Activated gamma-delta T cell (primary cell): ENCODE results near the gene FAIM2.

Experiments used
- DNase-seq: peaks from one replicate; lab custom pipeline; 2025; lab: John Stamatoyannopoulos, UW

The FAIM2 gene

DNA sequence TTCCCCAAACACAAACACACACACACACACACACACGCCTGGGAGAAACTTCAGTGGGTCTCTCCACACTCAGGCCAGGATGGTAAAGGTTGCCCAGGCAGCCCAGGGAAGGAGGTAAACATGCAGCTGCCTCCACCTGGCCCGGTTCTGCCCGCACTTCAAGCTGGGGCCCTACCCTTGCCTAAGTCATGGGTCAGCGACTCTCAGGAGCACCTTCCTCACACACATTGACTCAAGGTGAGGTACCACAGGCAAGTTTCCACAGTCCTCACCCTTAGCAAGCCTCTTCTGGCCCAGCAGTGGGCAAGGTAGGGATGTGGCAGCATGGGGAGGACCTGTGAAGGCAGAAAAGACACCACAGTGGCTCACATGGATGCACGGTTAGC is 14.1 kb upstream of the FAIM2 start:
- no peak for DNase-seq

GRCh38 chr12:49917166-49917787 is 13.6 kb upstream of the FAIM2 start:
- DNase-seq: no peak

- no peak for DNase-seq
Observed at GRCh38 chr12:49916129-49916919, 12.6 kb upstream of the FAIM2 start.

DNA sequence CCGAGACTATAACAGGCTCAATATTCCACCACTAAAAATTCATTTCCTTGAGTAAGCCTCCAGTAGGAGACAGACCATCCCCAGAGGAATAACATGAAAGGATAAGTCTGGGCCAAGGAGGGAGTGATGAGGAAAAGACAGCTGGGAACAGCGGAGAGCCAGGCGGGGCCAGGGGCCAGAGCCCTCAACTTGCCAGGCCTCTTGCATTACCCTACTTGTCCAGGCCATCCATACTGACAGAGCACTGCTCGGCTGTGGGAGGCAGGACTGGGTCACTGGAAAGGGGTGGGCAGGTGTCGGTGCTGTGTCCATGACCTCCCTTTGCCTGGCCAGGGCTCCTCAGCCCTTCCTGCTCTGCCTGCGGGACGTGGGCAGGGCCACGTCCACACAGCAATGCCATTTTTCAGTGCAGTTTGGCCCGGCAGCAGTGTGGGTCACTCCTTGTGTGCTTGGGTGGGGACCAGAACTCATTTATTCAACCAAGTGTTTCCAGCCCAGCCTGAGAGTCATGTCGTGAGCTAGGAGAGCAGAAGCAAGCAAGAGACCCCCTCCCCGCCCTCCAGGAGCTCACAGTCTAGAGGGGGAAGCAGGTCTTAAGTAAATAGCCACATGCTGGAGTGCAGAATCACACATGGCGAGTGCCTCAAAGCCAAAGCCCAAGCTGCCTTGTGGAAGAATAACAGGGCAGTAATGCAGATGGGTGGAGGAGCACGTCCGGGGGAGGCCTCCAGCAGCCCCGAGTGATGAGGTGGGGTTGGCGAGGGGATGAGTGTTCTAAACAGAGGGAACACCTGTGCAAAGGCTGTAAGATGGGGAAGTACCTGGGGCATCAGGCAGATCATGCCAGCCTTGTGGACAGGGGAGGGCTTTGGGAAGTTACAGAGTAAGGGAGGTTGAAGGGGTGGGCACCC is 8.9 kb upstream of the FAIM2 start:
- no peak for DNase-seq

DNA sequence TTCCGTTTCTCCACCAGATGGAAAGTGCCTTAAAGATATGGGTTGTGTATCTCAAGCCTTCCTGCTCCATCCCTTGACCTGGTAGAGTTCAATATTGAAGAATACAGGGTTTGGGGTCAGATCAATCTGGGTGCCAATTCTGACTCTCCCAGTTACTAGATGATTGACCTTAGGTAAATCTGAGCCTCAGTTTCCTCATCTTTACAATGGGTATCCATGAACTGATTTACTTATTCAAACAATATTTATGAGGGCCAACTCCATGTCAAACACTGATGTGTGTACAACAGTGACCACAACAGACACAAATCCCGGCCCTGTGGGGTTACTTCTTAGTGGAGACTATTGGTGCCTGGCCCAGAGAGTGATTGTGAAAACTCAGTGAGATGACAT is 7.5 kb upstream of the FAIM2 start:
- DNase-seq: no peak

- DNase-seq: no peak
Observed at GRCh38 chr12:49910331-49911212, 6.9 kb upstream of the FAIM2 start.

DNA sequence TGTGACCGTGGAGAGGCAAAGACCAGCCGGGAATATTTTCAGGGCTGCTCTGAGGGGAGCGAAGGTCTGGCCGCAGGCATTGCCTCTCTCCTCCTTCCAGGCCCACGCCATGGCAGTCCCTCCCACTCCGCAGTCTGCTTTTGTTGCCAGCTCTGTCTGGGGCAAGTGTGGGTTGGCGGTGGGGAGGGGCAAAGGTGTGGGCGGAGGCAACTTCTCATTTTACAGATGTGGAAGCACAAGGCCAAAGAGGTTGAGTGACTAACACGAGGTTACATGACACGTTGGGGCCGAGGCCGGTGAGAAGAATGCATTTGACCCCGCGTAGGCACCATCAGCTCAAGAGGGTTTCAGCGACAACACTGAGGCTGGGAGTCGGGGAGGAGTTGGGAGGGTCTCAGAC is 6.1 kb upstream of the FAIM2 start:
- no peak for DNase-seq

DNA sequence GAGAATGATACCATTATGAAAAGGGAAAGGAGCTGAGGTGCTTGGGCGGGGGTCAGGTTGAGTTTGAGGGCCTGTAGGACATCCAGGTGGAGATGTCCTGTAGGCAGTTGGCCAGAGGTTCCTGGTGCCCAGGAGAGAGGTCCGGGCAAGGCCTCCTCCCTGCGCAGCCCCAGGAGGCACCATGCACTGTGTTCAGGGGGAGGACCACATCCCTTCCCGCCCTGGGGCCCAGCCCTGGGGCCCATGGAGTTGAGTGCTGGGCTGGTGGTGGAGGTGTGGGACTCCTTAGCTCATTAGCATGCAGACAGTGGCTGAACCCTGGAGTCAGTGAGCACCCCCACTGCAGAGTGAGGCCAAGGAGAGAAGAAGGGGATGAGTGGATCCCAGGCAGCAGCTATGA is 5.7 kb upstream of the FAIM2 start:
- DNase-seq: no peak

DNA sequence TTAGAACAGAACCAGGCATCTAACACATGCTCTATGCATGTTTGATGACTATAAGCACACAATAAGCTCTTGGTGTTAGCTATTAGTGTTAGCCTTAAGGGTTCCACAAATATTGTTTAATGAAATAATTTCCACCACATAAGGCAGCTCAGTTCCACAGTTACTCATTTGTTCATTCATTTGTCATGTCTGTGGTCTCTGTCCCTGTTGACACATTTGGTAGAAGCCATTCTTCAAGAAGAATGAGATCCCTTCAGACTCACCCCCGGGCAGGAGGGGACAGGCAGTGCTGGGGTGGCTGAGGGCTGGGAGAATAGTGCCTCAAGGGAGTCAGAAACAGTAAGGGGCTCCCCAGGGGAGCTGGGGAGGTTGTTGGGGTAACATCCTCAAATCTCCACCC is 3.7 kb upstream of the FAIM2 start:
- DNase-seq: no peak

DNA sequence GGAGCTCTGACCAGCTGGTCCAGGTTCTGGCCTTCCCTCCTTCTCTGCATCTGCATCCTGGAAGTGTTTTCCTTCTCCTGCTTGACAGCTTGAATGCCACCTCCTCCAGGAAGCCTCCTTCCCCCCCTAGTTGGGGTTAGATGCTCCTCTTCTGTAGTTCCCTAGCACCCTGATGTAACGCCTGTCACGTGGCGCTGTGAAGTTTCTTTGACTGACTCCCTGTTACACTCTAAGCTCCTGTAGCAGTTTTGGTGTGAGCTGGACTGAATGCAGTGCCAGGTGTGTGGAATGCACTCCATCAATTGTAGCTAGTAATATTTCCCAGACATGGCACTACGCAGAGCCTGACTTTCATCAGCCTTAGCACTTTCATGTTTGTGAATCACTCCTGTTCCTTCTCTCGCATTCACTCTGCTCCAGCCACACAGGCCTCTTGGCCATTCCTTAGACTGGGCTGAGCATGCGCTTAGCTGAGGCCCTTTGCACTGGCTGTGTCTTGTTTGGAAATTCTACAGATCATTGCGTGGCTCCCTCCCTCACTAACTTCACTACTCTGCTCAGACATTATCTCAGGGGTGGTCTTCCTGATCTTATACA is 2.1 kb upstream of the FAIM2 start:
- DNase-seq: no peak

- DNase-seq: no peak
Observed at GRCh38 chr12:49904601-49905000, 901 bp upstream of the FAIM2 start.

DNA sequence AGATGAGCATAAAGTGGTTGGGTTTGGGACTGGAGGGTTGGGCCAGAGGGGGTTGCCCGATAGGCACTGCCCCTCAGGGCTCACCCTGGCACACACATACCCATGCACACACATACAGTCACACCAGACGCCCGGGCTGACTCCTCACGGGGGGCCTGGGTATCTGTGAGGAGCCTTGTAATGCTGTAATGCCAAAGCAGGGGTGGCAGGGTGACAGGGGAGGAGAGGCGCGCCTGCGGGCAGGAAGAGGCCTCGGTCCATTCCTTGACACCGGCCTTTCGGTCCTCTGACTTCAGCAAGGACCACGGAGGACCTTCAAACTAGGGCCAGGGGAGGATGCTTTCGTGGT is 375 bp downstream of the FAIM2 start:
- no peak for DNase-seq

GRCh38 chr12:49902399-49903350 is 1.0 kb downstream of the FAIM2 start:
- no peak for DNase-seq

- no peak for DNase-seq
Observed at GRCh38 chr12:49901986-49902385, 1.7 kb downstream of the FAIM2 start.

DNA sequence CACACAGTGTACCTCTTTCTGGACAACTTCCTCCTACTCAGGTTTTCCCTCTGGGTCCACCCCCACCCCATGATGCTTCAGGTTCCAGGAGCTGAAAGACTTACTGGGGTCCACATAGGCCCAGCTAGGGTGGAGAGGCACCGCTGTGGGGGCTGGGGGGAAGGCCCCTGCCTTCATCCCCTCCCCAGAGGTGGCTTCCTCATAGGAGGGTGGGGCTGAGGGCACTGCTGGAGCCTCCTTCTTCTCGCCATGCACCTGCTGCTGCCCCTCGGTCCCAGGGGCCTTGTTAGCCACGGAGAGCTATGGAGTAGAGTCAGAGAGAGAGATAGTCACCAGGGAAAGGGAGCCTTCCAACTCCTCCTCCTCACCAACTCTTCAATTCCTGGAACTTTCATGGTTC is 2.7 kb downstream of the FAIM2 start:
- no peak for DNase-seq

GRCh38 chr12:49900371-49900770 is 3.3 kb downstream of the FAIM2 start:
- no peak for DNase-seq

DNA sequence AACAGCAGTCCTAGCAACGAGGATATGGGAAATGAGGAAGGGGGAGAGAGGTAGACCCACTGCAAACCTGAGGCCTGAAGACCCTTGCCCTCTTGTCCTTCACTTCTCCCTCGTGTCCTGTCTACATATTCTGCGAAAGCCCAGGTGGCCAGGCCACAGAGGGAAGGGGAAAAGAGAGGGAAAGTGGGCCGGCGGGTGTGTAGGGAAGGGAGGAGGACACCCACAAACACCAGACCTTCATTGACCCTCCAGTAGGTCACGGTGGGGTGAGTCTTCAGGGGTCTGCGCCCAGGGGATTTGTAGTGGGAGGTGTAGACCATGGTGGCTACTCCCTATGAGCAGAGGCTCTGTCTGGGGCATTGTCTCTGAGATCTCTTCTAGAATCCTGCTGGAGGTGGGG is 3.8 kb downstream of the FAIM2 start:
- no peak for DNase-seq

GRCh38 chr12:49899286-49899843 is 4.3 kb downstream of the FAIM2 start:
- no peak for DNase-seq

DNA sequence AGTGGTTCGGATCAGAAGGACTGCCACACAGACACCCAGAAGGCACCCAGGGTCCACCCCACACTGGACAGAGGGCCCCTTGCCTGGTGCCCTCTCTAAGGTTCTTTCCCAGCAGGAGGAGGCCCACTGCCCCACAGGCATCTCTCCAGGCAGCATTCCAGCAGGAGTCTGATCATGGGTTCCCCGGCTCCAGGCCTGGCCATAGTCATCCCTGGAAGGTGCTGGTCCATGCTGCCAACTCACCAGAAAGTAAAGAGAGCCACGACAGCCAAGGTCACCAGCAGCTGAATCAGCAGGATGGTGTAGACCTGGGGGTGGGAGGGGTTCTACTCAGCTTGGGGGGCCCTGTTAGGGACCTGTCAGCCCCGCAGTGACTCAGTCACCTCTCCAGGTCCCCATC is 6.4 kb downstream of the FAIM2 start:
- no peak for DNase-seq

DNA sequence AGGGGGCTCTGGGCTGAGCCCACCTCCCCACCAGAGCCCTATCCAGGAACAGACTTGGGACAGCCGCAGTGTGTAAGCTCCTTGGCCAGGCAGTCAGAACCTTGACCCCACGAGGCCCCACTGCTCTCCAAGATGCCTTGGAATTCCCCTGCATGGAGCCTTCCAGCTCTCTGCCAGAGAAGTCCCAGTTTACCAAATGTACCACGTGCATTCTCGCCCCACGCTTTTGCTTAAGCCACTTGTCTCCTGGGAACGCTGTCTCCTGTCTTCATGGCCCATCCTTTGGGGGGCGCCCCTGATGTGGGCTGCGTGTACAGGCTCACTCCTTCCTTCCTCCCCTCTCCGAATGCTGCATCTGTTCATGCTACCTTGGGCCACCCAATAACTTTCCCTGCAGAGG is 7.9 kb downstream of the FAIM2 start:
- DNase-seq: no peak
